HCT116 (cell line): Measurements from ENCODE around the gene CDK1. TPM values are rescaled to one million over a fixed set of nuclear protein-coding genes. Genes with fewer than 3 reads are reported as not detected.
"Not testable (repeated sequence)": the region's sequence is repeated elsewhere in the genome, so short reads cannot be mapped to it uniquely, and the experiment has no call there.

ENCODE experiments used
- ATAC-seq: fragments of 200-7000 bp; cut with Tn5 transposase; 2 replicates; pipeline ENCODE4 v1.9.1; 2020; ENCODE audit warnings: mild to moderate bottlenecking, moderate library complexity
- BruUV-seq: library from RNA; stranded (reverse); fragments of 400-500 nt; replicated peaks from 2 replicates; lab custom pipeline; 2021; lab: Mats Ljungman, UMichigan
- CTCF ChIA-PET: fragments of 300-600 bp; sonication (Branson Sonifier 250); formaldehyde crosslinking; loops from one replicate; lab custom pipeline; 2021; ENCODE audit warnings: antibody characterized with exemption; lab: Charles Lee
- POLR2A ChIA-PET: fragments of 300-600, 350-600 bp; sonication (Branson Sonifier 250); formaldehyde crosslinking; loops from one replicate; lab custom pipeline; 2021; ENCODE audit warnings: antibody characterized with exemption; lab: Charles Lee
- RAD21 ChIA-PET, 2 experiments: fragments of 300-600 bp; sonication (Branson Sonifier 250); formaldehyde crosslinking; loops; one replicate each; lab custom pipeline; 2023; ENCODE audit warnings: low total read pairs in 2 of 2; ENCODE audit not compliant: uncharacterized antibody in 2 of 2, unreplicated experiment in 2 of 2, low non-redundant PET in 1 of 2; lab: Charles Lee
- DNase-seq: peaks from one replicate; pipeline ENCODE4 v3.0.0-alpha.2; 2010; ENCODE audit warnings: low read depth, low spot score
- H2AFZ ChIP-seq: fragments of 200-600 bp; shearing (Covaris generic), sonication (generic); 2 replicates; pipeline ENCODE4 v1.6.1; 2017; ENCODE audit warnings: low read depth, mixed run types, mixed read lengths, antibody characterized with exemption, low read length; ENCODE audit not compliant: poor library complexity, severe bottlenecking
- H3K27ac ChIP-seq: 2 replicates; pipeline ENCODE4 v1.5.1; 2012; ENCODE audit warnings: low read depth, low read length
- H3K27me3 ChIP-seq: fragments of 200-600 bp; sonication (generic); 2 replicates; pipeline ENCODE4 v1.6.1; 2016; ENCODE audit warnings: mixed run types, low read length, mixed read lengths; ENCODE audit not compliant: insufficient read depth
- H3K36me3 ChIP-seq, 2 experiments: fragments of 200-500 bp in 1 of 2; fragments of 200-600 bp in 1 of 2; sonication (Bioruptor generic) in 1 of 2; sonication (generic) in 1 of 2; 2 replicates each; pipeline versions ENCODE4 v1.5.1 to v1.6.1; 2014 to 2016; ENCODE audit warnings: low read length in 2 of 2, inconsistent platforms in 1 of 2, mixed read lengths in 1 of 2, mixed run types in 1 of 2; ENCODE audit not compliant: insufficient read depth in 2 of 2, control insufficient read depth in 1 of 2
- H3K4me1 ChIP-seq, 2 experiments: fragments of 200-600 bp in 1 of 2; sonication (generic) in 1 of 2; 2 replicates each; pipeline versions ENCODE4 v1.5.1 to v1.6.1; 2012 to 2017; ENCODE audit warnings: low read length in 2 of 2, inconsistent platforms in 1 of 2, mild to moderate bottlenecking in 1 of 2, mixed read lengths in 1 of 2, mixed run types in 1 of 2, moderate library complexity in 1 of 2; ENCODE audit not compliant: insufficient read depth in 2 of 2, control insufficient read depth in 1 of 2
- H3K4me2 ChIP-seq: fragments of 200-600 bp; sonication (generic); 2 replicates; pipeline ENCODE4 v1.6.1; 2017; ENCODE audit warnings: mixed run types, low read length, mixed read lengths
- H3K4me3 ChIP-seq, 2 experiments: fragments of 200-600 bp in 1 of 2; sonication (generic) in 1 of 2; replicated peaks in 1 of 2; 2 replicates each; pipeline ENCODE4 v1.5.1; 2011 to 2016; ENCODE audit warnings: low read length in 2 of 2, control low read depth in 1 of 2, low read depth in 1 of 2, mild to moderate bottlenecking in 1 of 2, mixed read lengths in 1 of 2, mixed run types in 1 of 2
- H3K79me2 ChIP-seq: fragments of 200-600 bp; sonication (generic); 2 replicates; pipeline ENCODE4 v1.6.1; 2017; ENCODE audit warnings: mild to moderate bottlenecking, mixed run types, low read length, moderate library complexity, mixed read lengths; ENCODE audit not compliant: insufficient read depth
- H3K9ac ChIP-seq: fragments of 200-600 bp; sonication (generic); 2 replicates; pipeline ENCODE4 v1.6.1; 2016; ENCODE audit warnings: low read length, mixed read lengths
- H3K9me2 ChIP-seq: fragments of 200-600 bp; sonication (generic), shearing (Covaris generic); 2 replicates; pipeline ENCODE4 v1.6.1; 2017; ENCODE audit warnings: mixed run types, mild to moderate bottlenecking, moderate library complexity; ENCODE audit not compliant: insufficient read depth
- H3K9me3 ChIP-seq, 2 experiments: fragments of 200-500 bp in 1 of 2; fragments of 200-600 bp in 1 of 2; sonication (Bioruptor generic) in 1 of 2; sonication (generic) in 1 of 2; 2 replicates each; pipeline ENCODE4 v1.6.1; 2014 to 2017; ENCODE audit warnings: low read length in 2 of 2, mixed read lengths in 2 of 2, inconsistent platforms in 1 of 2, low read depth in 1 of 2, mild to moderate bottlenecking in 1 of 2, mixed run types in 1 of 2, moderate library complexity in 1 of 2; ENCODE audit not compliant: control insufficient read depth in 1 of 2, insufficient read depth in 1 of 2
- H4K20me1 ChIP-seq: fragments of 200-600 bp; sonication (generic), shearing (Covaris generic); 2 replicates; pipeline ENCODE4 v1.6.1; 2017; ENCODE audit warnings: mixed run types, mild to moderate bottlenecking, moderate library complexity; ENCODE audit not compliant: insufficient read depth
- ATF3 ChIP-seq: IDR thresholded peaks from 2 replicates; pipeline ENCODE4 v1.6.1; 2012
- CBX3 ChIP-seq: IDR thresholded peaks from 2 replicates; pipeline ENCODE4 v1.6.1; 2012; ENCODE audit warnings: low read depth
- CEBPB ChIP-seq: IDR thresholded peaks from 2 replicates; pipeline ENCODE4 v1.6.1; 2012; ENCODE audit warnings: low read depth
- EGR1 ChIP-seq: IDR thresholded peaks from 2 replicates; pipeline ENCODE4 v1.6.1; 2012; ENCODE audit warnings: low read depth
- ELF1 ChIP-seq: IDR thresholded peaks from 2 replicates; pipeline ENCODE4 v1.6.1; 2012; ENCODE audit warnings: low read depth, borderline replicate concordance
- EZH2phosphoT487 ChIP-seq: fragments of 200-600 bp; IDR thresholded peaks from 2 replicates; pipeline ENCODE4 v1.6.1; 2018; ENCODE audit warnings: antibody characterized with exemption, borderline replicate concordance
- FOSL1 ChIP-seq: IDR thresholded peaks from 2 replicates; pipeline ENCODE4 v1.6.1; 2012; ENCODE audit warnings: low read depth
- JUND ChIP-seq: IDR thresholded peaks from 2 replicates; pipeline ENCODE4 v1.6.1; 2012
- POLR2A ChIP-seq: IDR thresholded peaks from 2 replicates; pipeline ENCODE4 v1.7.0; 2011; ENCODE audit warnings: borderline replicate concordance; ENCODE audit not compliant: insufficient read depth, insufficient read length; ENCODE audit errors: extremely low read depth
- REST ChIP-seq: IDR thresholded peaks from 2 replicates; pipeline ENCODE4 v1.6.1; 2012; ENCODE audit warnings: low read depth
- YY1 ChIP-seq: IDR thresholded peaks from 2 replicates; pipeline ENCODE4 v1.6.1; 2011; ENCODE audit warnings: low read length, low read depth, moderate library complexity, mild to moderate bottlenecking; ENCODE audit not compliant: insufficient replicate concordance; ENCODE audit errors: extremely low read depth
- ZFX ChIP-seq: fragments of 450-650 bp; IDR thresholded peaks from 2 replicates; pipeline ENCODE4 v1.6.1; 2017
- ZNF274 ChIP-seq: fragments of 200-500 bp; sonication (Bioruptor generic); IDR thresholded peaks from 2 replicates; pipeline ENCODE4 v1.6.1; 2014; ENCODE audit warnings: mild to moderate bottlenecking, low read depth, low read length, inconsistent platforms
- intact Hi-C: fragments of 100-400 bp; cut with micrococcal nuclease; formaldehyde crosslinking; loops from 2 replicates; pipeline ENCODE4 v1.10.0; 2022
- total RNA-seq: library from RNA; stranded (reverse); gene quantifications from one replicate; pipeline ENCODE4 v1.2.1, GENCODE V29; 2021; ENCODE audit not compliant: unreplicated experiment
- TF ChIP-seq, protein P1 (sequence below): IDR thresholded peaks from 2 replicates; pipeline ENCODE4 v1.6.1; 2011; ENCODE audit warnings: mild to moderate bottlenecking, low read length, moderate library complexity; ENCODE audit not compliant: insufficient replicate concordance; ENCODE audit errors: extremely low read depth

The CDK1 gene
- total RNA-seq, 1 experiment from 2014 or later = 104 TPM

- Histone ChIP-seq H3K9ac (no peak overlapping the region), H3K4me1 (no peaks in the 10 kb centered on the region), H3K36me3 (no peaks in the 10 kb centered on the region), H3K9me2 (no peaks in the 10 kb centered on the region), H3K9me3 (no peaks in the 10 kb centered on the region), H3K4me3 (no peak overlapping the region), H3K79me2 (no peaks in the 10 kb centered on the region), H3K27me3 (no peaks in the 10 kb centered on the region), H3K27ac (no peak overlapping the region), H3K4me2 (no peak overlapping the region), H2AFZ (no peak overlapping the region), H4K20me1 (no peaks in the 10 kb centered on the region)
- TF ChIP-seq EGR1 = no peak
- no peak for TF ChIP-seq CBX3
- no peak for TF ChIP-seq POLR2A
- TF ChIP-seq YY1 = no peak
- TF ChIP-seq ZNF274 = no peak
- no peak for TF ChIP-seq ELF1
- TF ChIP-seq, protein P1, sequence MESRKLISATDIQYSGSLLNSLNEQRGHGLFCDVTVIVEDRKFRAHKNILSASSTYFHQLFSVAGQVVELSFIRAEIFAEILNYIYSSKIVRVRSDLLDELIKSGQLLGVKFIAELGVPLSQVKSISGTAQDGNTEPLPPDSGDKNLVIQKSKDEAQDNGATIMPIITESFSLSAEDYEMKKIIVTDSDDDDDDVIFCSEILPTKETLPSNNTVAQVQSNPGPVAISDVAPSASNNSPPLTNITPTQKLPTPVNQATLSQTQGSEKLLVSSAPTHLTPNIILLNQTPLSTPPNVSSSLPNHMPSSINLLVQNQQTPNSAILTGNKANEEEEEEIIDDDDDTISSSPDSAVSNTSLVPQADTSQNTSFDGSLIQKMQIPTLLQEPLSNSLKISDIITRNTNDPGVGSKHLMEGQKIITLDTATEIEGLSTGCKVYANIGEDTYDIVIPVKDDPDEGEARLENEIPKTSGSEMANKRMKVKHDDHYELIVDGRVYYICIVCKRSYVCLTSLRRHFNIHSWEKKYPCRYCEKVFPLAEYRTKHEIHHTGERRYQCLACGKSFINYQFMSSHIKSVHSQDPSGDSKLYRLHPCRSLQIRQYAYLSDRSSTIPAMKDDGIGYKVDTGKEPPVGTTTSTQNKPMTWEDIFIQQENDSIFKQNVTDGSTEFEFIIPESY = no peak
- no peak for TF ChIP-seq ZFX
- no peak for TF ChIP-seq CEBPB
- TF ChIP-seq REST = no peak
- TF ChIP-seq ATF3 = no peak
- TF ChIP-seq JUND = no peak
- TF ChIP-seq EZH2phosphoT487 = no peak
- TF ChIP-seq FOSL1 = no peak
- POLR2A ChIA-PET = interaction anchor here (0.6 kb wide), 1 partner anchor 1069 kb away, joined by 4 read pairs; no protein-coding TSS in a partner anchor
- no TSS peak for BruUV-seq
- RAD21 ChIA-PET = no interaction called here
- CTCF ChIA-PET = no interaction called here
- DNase-seq (no peak), ATAC-seq (no peak)
- intact Hi-C loops = no loop called here
These were observed 56.8 kb downstream of the CDK1 start for GRCh38 chr10:60835049-60835448.

- RAD21 ChIA-PET, H3K79me2 ChIP-seq, H3K4me3 ChIP-seq, H3K9ac ChIP-seq, H4K20me1 ChIP-seq, H3K27ac ChIP-seq, H3K27me3 ChIP-seq, H3K4me2 ChIP-seq, H3K9me2 ChIP-seq, BruUV-seq, H3K4me1 ChIP-seq, H2AFZ ChIP-seq, POLR2A ChIA-PET, ATAC-seq, DNase-seq, CTCF ChIA-PET, intact Hi-C loops, H3K9me3 ChIP-seq, H3K36me3 ChIP-seq: not testable (repeated sequence)
These were observed 62.9 kb downstream of the CDK1 start for GRCh38 chr10:60841227-60841626.
